Activated CD8-positive, alpha-beta memory T cell treated with anti-CD3 and anti-CD28 coated beads for 48 hours (primary cell): ENCODE results near the gene GPR42.
"Not testable (repeated sequence)": the region's sequence is repeated elsewhere in the genome, so short reads cannot be mapped to it uniquely, and the experiment has no call there.

Experiments
- DNase-seq, 3 experiments: peaks; one replicate each; pipeline ENCODE4 v3.0.0-alpha.2; 2020; ENCODE audit warnings: low read depth in 2 of 3, low spot score in 2 of 3

The GPR42 gene

GRCh38 chr19:35362261-35363000 is 8.4 kb upstream of the GPR42 start:
- no peak for DNase-seq

GRCh38 chr19:35363001-35363590 is 7.8 kb upstream of the GPR42 start:
- no peak for DNase-seq

- DNase-seq = no peak
These were observed 7.0 kb upstream of the GPR42 start for GRCh38 chr19:35363711-35364425.

- DNase-seq = no peak
These were observed 5.6 kb upstream of the GPR42 start for GRCh38 chr19:35365303-35365702.

- DNase-seq = no peak
These were observed 2.5 kb upstream of the GPR42 start for GRCh38 chr19:35368378-35368777.

GRCh38 chr19:35369522-35369921 is 1.3 kb upstream of the GPR42 start:
- no peak for DNase-seq

GRCh38 chr19:35373492-35373891 is 2.6 kb downstream of the GPR42 start:
- DNase-seq = no peak

- DNase-seq = not testable (repeated sequence)
These were observed 3.2 kb downstream of the GPR42 start for GRCh38 chr19:35374031-35374430.

- DNase-seq = no peak
These were observed 4.8 kb downstream of the GPR42 start for GRCh38 chr19:35375505-35376307.

GRCh38 chr19:35377656-35378055 is 6.8 kb downstream of the GPR42 start:
- no peak for DNase-seq

GRCh38 chr19:35378356-35378755 is 7.5 kb downstream of the GPR42 start:
- DNase-seq = no peak

GRCh38 chr19:35379545-35379944 is 8.7 kb downstream of the GPR42 start:
- DNase-seq = not testable (repeated sequence)

- no peak for DNase-seq
These were observed 9.1 kb downstream of the GPR42 start for GRCh38 chr19:35379992-35380391.

GRCh38 chr19:35380450-35381124 is 9.7 kb downstream of the GPR42 start:
- DNase-seq = no peak

- no peak for DNase-seq
These were observed 10.4 kb downstream of the GPR42 start for GRCh38 chr19:35381318-35381717.

- DNase-seq = no peak
These were observed 11.1 kb downstream of the GPR42 start for GRCh38 chr19:35381926-35382325.

- DNase-seq = no peak
These were observed 12.7 kb downstream of the GPR42 start for GRCh38 chr19:35383536-35383935.

- no peak for DNase-seq
These were observed 17.6 kb downstream of the GPR42 start for GRCh38 chr19:35388277-35389054.

- DNase-seq = no peak
These were observed 18.5 kb downstream of the GPR42 start for GRCh38 chr19:35389192-35389861.
